NT2/D1 (cell line): Measurements from ENCODE around the gene C6orf132.

ENCODE experiments used
- SUZ12 ChIP-seq: IDR thresholded peaks from 2 replicates; pipeline ENCODE4 v1.6.1; 2011; ENCODE audit not compliant: insufficient read length, insufficient read depth; ENCODE audit errors: extremely low read depth
- YY1 ChIP-seq: IDR thresholded peaks from 2 replicates; pipeline ENCODE4 v1.6.1; 2011; ENCODE audit not compliant: insufficient read length, insufficient read depth
- ZNF274 ChIP-seq: IDR thresholded peaks from 2 replicates; pipeline ENCODE4 v1.6.1; 2011; ENCODE audit warnings: mild to moderate bottlenecking, low read depth, low read length

DNA sequence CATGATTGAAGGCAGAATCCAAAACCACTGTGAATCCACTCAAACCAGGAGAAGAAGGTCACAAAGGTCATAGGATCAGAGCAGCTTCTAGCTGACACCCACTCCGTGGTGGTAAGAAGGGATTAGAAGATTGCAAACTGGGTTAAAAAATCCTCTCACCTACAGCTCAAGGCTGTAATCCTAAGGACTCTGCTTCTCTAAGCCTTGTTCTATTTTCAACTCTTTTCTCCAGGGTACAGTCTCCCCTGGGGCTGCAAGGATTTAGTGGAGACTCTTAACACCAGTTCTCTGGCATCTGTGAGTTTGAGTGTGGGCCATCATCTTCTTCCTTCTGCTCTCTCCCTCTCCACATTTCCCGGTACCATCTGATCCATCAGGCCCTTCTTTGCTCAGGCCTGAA is 30.7 kb upstream of the C6orf132 start, which contains the start of gene GUCA1A:
- TF ChIP-seq ZNF274 (no peak), SUZ12 (no peak), YY1 (no peak)
